Hepatocyte (in vitro differentiated cells): ENCODE results near the gene ADCY4.

Experiments
- EZH2 ChIP-seq: fragments of 200-600 bp; sonication (generic); IDR thresholded peaks from 2 replicates; pipeline ENCODE4 v1.6.1; 2016; ENCODE audit warnings: antibody characterized with exemption, mild to moderate bottlenecking, borderline replicate concordance
- EZH2phosphoT487 ChIP-seq: fragments of 200-600 bp; sonication (generic); IDR thresholded peaks from one replicate; pipeline ENCODE4 v1.6.1; 2018; ENCODE audit warnings: antibody characterized with exemption, mild to moderate bottlenecking, low read depth, moderate library complexity; ENCODE audit not compliant: unreplicated experiment, severe bottlenecking
- TF ChIP-seq, protein P1 (sequence below): fragments of 200-600 bp; sonication (generic); IDR thresholded peaks from 2 replicates; pipeline ENCODE4 v1.5.1; 2016; ENCODE audit warnings: antibody characterized with exemption, mild to moderate bottlenecking; ENCODE audit not compliant: poor library complexity

DNA sequence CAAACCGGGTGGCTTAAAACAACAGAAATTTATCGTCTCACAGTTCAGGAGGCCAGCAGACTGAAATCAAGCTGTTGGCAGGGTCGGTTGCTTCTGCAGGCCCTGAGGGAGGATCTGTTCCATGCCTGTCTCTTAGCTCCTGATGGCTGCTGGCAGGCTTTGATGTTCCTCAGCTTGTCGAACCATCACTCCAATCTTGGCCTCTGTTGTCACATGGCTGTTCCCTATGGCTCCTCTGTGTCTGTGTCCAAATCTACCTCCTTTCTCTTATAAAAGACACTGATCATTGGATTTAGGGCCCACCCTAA is 47.1 kb upstream of the ADCY4 start:
- TF ChIP-seq, protein P1, sequence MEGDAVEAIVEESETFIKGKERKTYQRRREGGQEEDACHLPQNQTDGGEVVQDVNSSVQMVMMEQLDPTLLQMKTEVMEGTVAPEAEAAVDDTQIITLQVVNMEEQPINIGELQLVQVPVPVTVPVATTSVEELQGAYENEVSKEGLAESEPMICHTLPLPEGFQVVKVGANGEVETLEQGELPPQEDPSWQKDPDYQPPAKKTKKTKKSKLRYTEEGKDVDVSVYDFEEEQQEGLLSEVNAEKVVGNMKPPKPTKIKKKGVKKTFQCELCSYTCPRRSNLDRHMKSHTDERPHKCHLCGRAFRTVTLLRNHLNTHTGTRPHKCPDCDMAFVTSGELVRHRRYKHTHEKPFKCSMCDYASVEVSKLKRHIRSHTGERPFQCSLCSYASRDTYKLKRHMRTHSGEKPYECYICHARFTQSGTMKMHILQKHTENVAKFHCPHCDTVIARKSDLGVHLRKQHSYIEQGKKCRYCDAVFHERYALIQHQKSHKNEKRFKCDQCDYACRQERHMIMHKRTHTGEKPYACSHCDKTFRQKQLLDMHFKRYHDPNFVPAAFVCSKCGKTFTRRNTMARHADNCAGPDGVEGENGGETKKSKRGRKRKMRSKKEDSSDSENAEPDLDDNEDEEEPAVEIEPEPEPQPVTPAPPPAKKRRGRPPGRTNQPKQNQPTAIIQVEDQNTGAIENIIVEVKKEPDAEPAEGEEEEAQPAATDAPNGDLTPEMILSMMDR, result no peak
- TF ChIP-seq EZH2 (no peak), EZH2phosphoT487 (no peak)
